H9 (cell line): ENCODE measurements around the gene SPOUT1. TPM values are rescaled to one million over a fixed set of nuclear protein-coding genes. Genes with fewer than 3 reads are reported as not detected.

ENCODE experiments used
- DNase-seq: peaks from one replicate; pipeline ENCODE4 v3.0.0-alpha.2; 2017
- H2AFZ ChIP-seq: one replicate; pipeline ENCODE4 v1.6.1; 2013; ENCODE audit warnings: mild to moderate bottlenecking, low read length, control low read depth, moderate library complexity
- H2AK5ac ChIP-seq: 2 replicates; pipeline ENCODE4 v1.6.1; 2013; ENCODE audit warnings: low read length, control low read depth, mixed read lengths; ENCODE audit not compliant: insufficient read length
- H2BK120ac ChIP-seq: one replicate; pipeline ENCODE4 v1.6.1; 2013; ENCODE audit warnings: low read depth, mild to moderate bottlenecking, low read length, control low read depth, inconsistent platforms; ENCODE audit not compliant: poor library complexity, severe bottlenecking
- H2BK12ac ChIP-seq: 2 replicates; pipeline ENCODE4 v1.6.1; 2013; ENCODE audit warnings: low read length, control low read depth, mixed read lengths, low read depth; ENCODE audit not compliant: insufficient read length
- H2BK15ac ChIP-seq: 2 replicates; pipeline ENCODE4 v1.6.1; 2013; ENCODE audit warnings: low read depth, low read length, control low read depth
- H2BK20ac ChIP-seq: one replicate; pipeline ENCODE4 v1.6.1; 2013; ENCODE audit warnings: low read depth, mild to moderate bottlenecking, low read length, control low read depth, inconsistent platforms; ENCODE audit not compliant: poor library complexity, severe bottlenecking
- H2BK5ac ChIP-seq: 2 replicates; pipeline ENCODE4 v1.6.1; 2013; ENCODE audit warnings: low read length, control low read depth, mixed read lengths; ENCODE audit not compliant: insufficient read length
- H3K14ac ChIP-seq: 2 replicates; pipeline ENCODE4 v1.6.1; 2013; ENCODE audit warnings: low read length, control low read depth; ENCODE audit not compliant: insufficient read depth
- H3K18ac ChIP-seq: 2 replicates; pipeline ENCODE4 v1.6.1; 2013; ENCODE audit warnings: low read depth, mild to moderate bottlenecking, mixed read lengths, low read length, control low read depth; ENCODE audit not compliant: insufficient read length
- H3K23ac ChIP-seq: 2 replicates; pipeline ENCODE4 v1.6.1; 2013; ENCODE audit warnings: low read length, control low read depth, mixed read lengths, low read depth; ENCODE audit not compliant: insufficient read length
- H3K23me2 ChIP-seq: 2 replicates; pipeline ENCODE4 v1.6.1; 2013; ENCODE audit warnings: low read depth, mild to moderate bottlenecking, mixed read lengths, low read length, control low read depth; ENCODE audit not compliant: insufficient read length, poor library complexity, severe bottlenecking
- H3K27ac ChIP-seq: 2 replicates; pipeline ENCODE4 v1.5.1; 2013; ENCODE audit warnings: low read length, control low read depth, mixed read lengths, low read depth; ENCODE audit not compliant: insufficient read length
- H3K27me3 ChIP-seq: 2 replicates; pipeline ENCODE4 v1.6.1; 2013; ENCODE audit warnings: low read length, control low read depth, inconsistent platforms; ENCODE audit not compliant: insufficient read depth
- H3K4ac ChIP-seq: 2 replicates; pipeline ENCODE4 v1.6.1; 2013; ENCODE audit warnings: low read depth, mild to moderate bottlenecking, control low read depth, inconsistent platforms, low read length, moderate library complexity
- H3K4me1 ChIP-seq: 2 replicates; pipeline ENCODE4 v1.6.1; 2013; ENCODE audit warnings: low read length, control low read depth, inconsistent platforms; ENCODE audit not compliant: insufficient read depth
- H3K4me2 ChIP-seq: 2 replicates; pipeline ENCODE4 v1.6.1; 2013; ENCODE audit warnings: low read length, control low read depth, mixed read lengths; ENCODE audit not compliant: insufficient read length, insufficient read depth
- H3K56ac ChIP-seq: 2 replicates; pipeline ENCODE4 v1.6.1; 2013; ENCODE audit warnings: low read depth, mild to moderate bottlenecking, mixed read lengths, low read length, control low read depth; ENCODE audit not compliant: insufficient read length
- H3K79me1 ChIP-seq: 2 replicates; pipeline ENCODE4 v1.6.1; 2013; ENCODE audit warnings: low read depth, mild to moderate bottlenecking, moderate library complexity, low read length, control low read depth, inconsistent platforms; ENCODE audit not compliant: insufficient read depth, poor library complexity, severe bottlenecking
- H3K79me2 ChIP-seq: 2 replicates; pipeline ENCODE4 v1.6.1; 2013; ENCODE audit warnings: low read length, control low read depth, inconsistent platforms; ENCODE audit not compliant: insufficient read depth
- H3K9ac ChIP-seq: 2 replicates; pipeline ENCODE4 v1.6.1; 2013; ENCODE audit warnings: low read length, control low read depth, mixed read lengths; ENCODE audit not compliant: insufficient read length; ENCODE audit errors: extremely low read depth
- H3K9me3 ChIP-seq: one replicate; pipeline ENCODE4 v1.6.1; 2013; ENCODE audit warnings: low read depth, low read length, inconsistent platforms; ENCODE audit not compliant: control insufficient read depth
- H3T11ph ChIP-seq: one replicate; pipeline ENCODE4 v1.6.1; 2013; ENCODE audit warnings: mild to moderate bottlenecking, low read length, control low read depth, inconsistent platforms
- H4K20me1 ChIP-seq: one replicate; pipeline ENCODE4 v1.6.1; 2013; ENCODE audit not compliant: control insufficient read depth, insufficient read length, insufficient read depth
- H4K5ac ChIP-seq: 2 replicates; pipeline ENCODE4 v1.6.1; 2013; ENCODE audit warnings: low read depth, mild to moderate bottlenecking, mixed read lengths, low read length, control low read depth; ENCODE audit not compliant: insufficient read length
- H4K8ac ChIP-seq: replicated peaks from 2 replicates; pipeline ENCODE4 v1.6.1; 2013; ENCODE audit warnings: low read length, control low read depth, mixed read lengths, low read depth; ENCODE audit not compliant: insufficient read length
- H4K91ac ChIP-seq: 2 replicates; pipeline ENCODE4 v1.6.1; 2013; ENCODE audit warnings: low read depth, mild to moderate bottlenecking, moderate library complexity, mixed read lengths, low read length, control low read depth; ENCODE audit not compliant: insufficient read length
- H3K27ac Mint-ChIP-seq, 3 experiments: 2 replicates in 2 of 3; 3 replicates in 1 of 3; pipeline ENCODE4 v1.8.0; 2020 to 2021; ENCODE audit warnings: mixed read lengths in 3 of 3, mild to moderate bottlenecking in 1 of 3, moderate library complexity in 1 of 3
- H3K27me3 Mint-ChIP-seq: 2 replicates; pipeline ENCODE4 v1.8.0; 2021; ENCODE audit warnings: low read depth, mild to moderate bottlenecking, moderate library complexity, mixed read lengths
- H3K36me3 Mint-ChIP-seq, 3 experiments: 2 replicates in 2 of 3; 3 replicates in 1 of 3; pipeline ENCODE4 v1.8.0; 2020 to 2021; ENCODE audit warnings: low read depth in 3 of 3, mixed read lengths in 3 of 3; ENCODE audit not compliant: insufficient read depth in 1 of 3
- H3K4me1 Mint-ChIP-seq, 2 experiments: 2 replicates each; pipeline ENCODE4 v1.8.0; 2020; ENCODE audit warnings: mixed read lengths in 2 of 2
- H3K4me3 Mint-ChIP-seq, 2 experiments: 2 replicates in 1 of 2; 3 replicates in 1 of 2; pipeline ENCODE4 v1.8.0; 2020 to 2021; ENCODE audit warnings: mild to moderate bottlenecking in 2 of 2, mixed read lengths in 2 of 2, moderate library complexity in 1 of 2
- H3K9me3 Mint-ChIP-seq, 2 experiments: 2 replicates in 1 of 2; 3 replicates in 1 of 2; pipeline ENCODE4 v1.8.0; 2020; ENCODE audit warnings: mild to moderate bottlenecking in 2 of 2, mixed read lengths in 2 of 2, moderate library complexity in 1 of 2
- CTCF ChIP-seq: fragments of 200-600 bp; sonication (generic); conservative IDR thresholded peaks from 3 replicates; pipeline ENCODE4 v1.8.0; 2021; ENCODE audit warnings: antibody characterized with exemption, mild to moderate bottlenecking
- WGBS: extraction: QIAGEN DNeasy Blood & Tissue Kit; methylation state at CpG from one replicate; pipeline ENCODE4 v1.1.7; 2013; ENCODE audit warnings: missing lambda C conversion rate, low lambda C conversion rate, mixed read lengths; ENCODE audit not compliant: insufficient read length; ENCODE audit errors: extremely low coverage; 5-methylcytosine and 5-hydroxymethylcytosine counted together
- total RNA-seq: library from RNA; stranded (reverse); gene quantifications from 2 replicates; pipeline ENCODE4 v1.2.1, GENCODE V29; 2021

The SPOUT1 gene
- total RNA-seq, 1 experiment from 2014 or later, result 86.3 TPM

GRCh38 chr9:128823362-128823902 is 6.2 kb downstream of the SPOUT1 start:
- Mint-ChIP-seq H3K27ac (no peak overlapping the region), H3K4me3 (no peak overlapping the region), H3K36me3 (peaks cover 34 to 74% (median 72%) of the 10 kb centered on the region in 3 experiments; a peak in 6 of 7 replicates), H3K9me3 (no peaks in the 10 kb centered on the region), H3K4me1 (peaks cover 10 to 15% of the 10 kb centered on the region in 2 experiments), H3K27me3 (no peaks in the 10 kb centered on the region; the same call in 1 of the 2 replicates)
- Histone ChIP-seq H3K4me2 (no peak overlapping the region), H3K23ac (no peak overlapping the region), H2BK12ac (no peak overlapping the region), H4K20me1 (no peaks in the 10 kb centered on the region), H4K91ac (no peak overlapping the region), H4K5ac (no peak overlapping the region), H3K79me2 (no peaks in the 10 kb centered on the region), H3K4ac (no peak overlapping the region), H3K18ac (no peak overlapping the region), H2BK120ac (no peak overlapping the region), H2AK5ac (no peak overlapping the region), H3K56ac (no peak overlapping the region), H3K23me2 (peaks cover 10% of the 10 kb centered on the region), H3K4me1 (no peaks in the 10 kb centered on the region), H2BK20ac (no peak overlapping the region), H2BK15ac (no peak overlapping the region), H3K79me1 (peaks cover 4% of the 10 kb centered on the region), H3K9me3 (no peaks in the 10 kb centered on the region), H3K9ac (no peak overlapping the region), H3K27ac (no peak overlapping the region), H2AFZ (no peak overlapping the region), H2BK5ac (no peak overlapping the region), H3K27me3 (no peaks in the 10 kb centered on the region), H4K8ac (no peak overlapping the region), H3K14ac (no peak overlapping the region; the same call in 1 of the 2 replicates), H3T11ph (no peak overlapping the region)
- no peak for DNase-seq
- no peak for TF ChIP-seq CTCF
- no CpG with 5 or more reads among the region's 19 CpGs for WGBS
